Mucosa of descending colon (tissue), 3 donors: Measurements from ENCODE around the gene FGF1. TPM values are rescaled to one million over a fixed set of nuclear protein-coding genes. Genes with fewer than 3 reads are reported as not detected.

Experiments
- ATAC-seq: fragments of 200-7000 bp; cut with Tn5 transposase; one replicate; pipeline ENCODE4 v1.9.1; 2020; ENCODE audit warnings: mild to moderate bottlenecking, moderate library complexity
- DNase-seq, 3 donors: peaks; one replicate each; pipeline ENCODE4 v3.0.0-alpha.2; 2020
- H3K36me3 ChIP-seq: fragments of 200-600 bp; one replicate; pipeline ENCODE4 v1.8.0; 2021; ENCODE audit warnings: low read depth, mild to moderate bottlenecking
- H3K4me1 ChIP-seq: fragments of 200-600 bp; one replicate; pipeline ENCODE4 v1.8.0; 2021; ENCODE audit warnings: low read depth, mild to moderate bottlenecking
- H3K4me3 ChIP-seq: fragments of 200-600 bp; one replicate; pipeline ENCODE4 v1.8.0; 2021; ENCODE audit warnings: mild to moderate bottlenecking
- H3K9me3 ChIP-seq: fragments of 200-600 bp; one replicate; pipeline ENCODE4 v1.8.0; 2021; ENCODE audit warnings: mild to moderate bottlenecking
- intact Hi-C, 2 donors: fragments of 100-400 bp; cut with DNase I in 1 of 2; cut with micrococcal nuclease in 1 of 2; formaldehyde crosslinking; loops; one replicate each; pipeline versions ENCODE4 v1.11.0 to v1.11.1; 2022; cut with DNase I, micrococcal nuclease
- total RNA-seq, 3 donors: library from RNA; stranded (reverse); fragmentation: NEBNext Ultra II Directional in 2 of 3; extraction: Animal tissue kit (Norgen Biotek cat#: 25700) in 2 of 3; gene quantifications; one replicate each; pipeline versions ENCODE4 v1.2.1 to v1.2.4, GENCODE V29; 2021 to 2023
- TF ChIP-seq, protein P1 (sequence below): fragments of 200-600 bp; IDR thresholded peaks from one replicate; pipeline ENCODE4 v1.8.0; 2022; ENCODE audit warnings: antibody characterized with exemption, mild to moderate bottlenecking
- donor health status: DM: no; HTN: no; CAD: no; lungs with moderate emphysema.
- donor health status: DM: no; HTN: no; CAD: no.
- donor health status: DM: no; HTN: yes; CAD: no.

The FGF1 gene
- total RNA-seq, 3 donors from 2014 or later = 0.31 to 3.5 (median 0.35) TPM

DNA sequence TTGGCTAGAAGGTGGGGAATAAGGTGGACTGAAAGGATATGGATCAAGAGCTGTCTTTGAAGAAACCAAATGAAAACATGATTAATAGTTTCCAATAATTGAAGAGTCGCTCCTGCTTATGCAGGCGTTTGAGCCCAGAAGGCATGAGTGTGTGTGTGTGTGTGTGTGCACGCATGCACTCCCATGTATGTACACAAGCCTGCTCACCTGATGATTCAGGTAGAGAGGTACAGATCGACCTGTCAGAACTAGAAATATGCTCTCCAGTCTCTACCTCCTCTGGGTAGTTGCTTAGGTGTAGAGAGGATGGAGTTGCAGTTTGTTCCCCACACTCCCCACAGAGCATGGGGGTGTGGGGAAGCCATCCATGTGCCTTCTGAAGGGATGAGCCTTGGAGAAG, 1.1 kb upstream of the FGF1 start:
- H3K4me3 ChIP-seq = no peak overlapping the region
- no peaks in the 10 kb centered on the region for H3K36me3 ChIP-seq
- H3K4me1 ChIP-seq = no peaks in the 10 kb centered on the region
- TF ChIP-seq, protein P1, sequence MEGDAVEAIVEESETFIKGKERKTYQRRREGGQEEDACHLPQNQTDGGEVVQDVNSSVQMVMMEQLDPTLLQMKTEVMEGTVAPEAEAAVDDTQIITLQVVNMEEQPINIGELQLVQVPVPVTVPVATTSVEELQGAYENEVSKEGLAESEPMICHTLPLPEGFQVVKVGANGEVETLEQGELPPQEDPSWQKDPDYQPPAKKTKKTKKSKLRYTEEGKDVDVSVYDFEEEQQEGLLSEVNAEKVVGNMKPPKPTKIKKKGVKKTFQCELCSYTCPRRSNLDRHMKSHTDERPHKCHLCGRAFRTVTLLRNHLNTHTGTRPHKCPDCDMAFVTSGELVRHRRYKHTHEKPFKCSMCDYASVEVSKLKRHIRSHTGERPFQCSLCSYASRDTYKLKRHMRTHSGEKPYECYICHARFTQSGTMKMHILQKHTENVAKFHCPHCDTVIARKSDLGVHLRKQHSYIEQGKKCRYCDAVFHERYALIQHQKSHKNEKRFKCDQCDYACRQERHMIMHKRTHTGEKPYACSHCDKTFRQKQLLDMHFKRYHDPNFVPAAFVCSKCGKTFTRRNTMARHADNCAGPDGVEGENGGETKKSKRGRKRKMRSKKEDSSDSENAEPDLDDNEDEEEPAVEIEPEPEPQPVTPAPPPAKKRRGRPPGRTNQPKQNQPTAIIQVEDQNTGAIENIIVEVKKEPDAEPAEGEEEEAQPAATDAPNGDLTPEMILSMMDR = no peak
- no peaks in the 10 kb centered on the region for H3K9me3 ChIP-seq
- intact Hi-C loops = no loop called here
- ATAC-seq (no peak), DNase-seq (no peak)

- DNase-seq (no peak), ATAC-seq (no peak)
- intact Hi-C loops = no loop called here
- Histone ChIP-seq H3K36me3 (no peaks in the 10 kb centered on the region), H3K9me3 (no peaks in the 10 kb centered on the region), H3K4me3 (no peak overlapping the region), H3K4me1 (no peaks in the 10 kb centered on the region)
- TF ChIP-seq, protein P1 = no peak
These were observed 382 bp upstream of the FGF1 start for GRCh38 chr5:142686210-142686734.

DNA sequence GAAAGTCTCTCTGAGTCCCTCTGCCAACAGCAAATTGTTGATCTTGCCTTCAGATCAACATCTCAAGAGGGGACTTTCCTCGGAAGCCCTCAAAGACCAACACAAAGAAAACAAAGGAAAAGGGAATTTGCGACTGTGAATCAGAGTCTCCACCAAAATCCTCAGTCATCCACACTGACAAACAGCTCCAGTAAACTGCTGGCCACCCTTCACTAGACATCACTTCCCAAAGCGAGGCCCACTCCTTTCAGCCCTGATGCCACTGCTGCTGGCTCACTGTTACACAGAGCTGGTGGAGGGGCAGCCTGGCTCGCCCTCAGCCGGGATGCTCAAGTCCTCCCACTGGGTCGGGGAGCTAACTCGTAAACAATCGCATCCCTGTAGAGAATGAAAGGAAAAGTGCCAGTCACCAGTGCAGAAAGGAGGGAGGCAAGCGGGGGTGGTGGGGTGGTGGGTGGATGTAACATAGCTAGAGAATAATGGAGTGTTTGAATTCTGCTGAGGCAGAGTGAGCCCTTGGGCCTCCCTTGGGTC, 1.3 kb downstream of the FGF1 start:
- intact Hi-C loops = no loop called here
- Histone ChIP-seq H3K36me3 (no peaks in the 10 kb centered on the region), H3K4me1 (peaks cover 3% of the 10 kb centered on the region), H3K9me3 (no peaks in the 10 kb centered on the region), H3K4me3 (no peak overlapping the region)
- no peak for ATAC-seq
- DNase-seq = no peak
- TF ChIP-seq, protein P1 = no peak

DNA sequence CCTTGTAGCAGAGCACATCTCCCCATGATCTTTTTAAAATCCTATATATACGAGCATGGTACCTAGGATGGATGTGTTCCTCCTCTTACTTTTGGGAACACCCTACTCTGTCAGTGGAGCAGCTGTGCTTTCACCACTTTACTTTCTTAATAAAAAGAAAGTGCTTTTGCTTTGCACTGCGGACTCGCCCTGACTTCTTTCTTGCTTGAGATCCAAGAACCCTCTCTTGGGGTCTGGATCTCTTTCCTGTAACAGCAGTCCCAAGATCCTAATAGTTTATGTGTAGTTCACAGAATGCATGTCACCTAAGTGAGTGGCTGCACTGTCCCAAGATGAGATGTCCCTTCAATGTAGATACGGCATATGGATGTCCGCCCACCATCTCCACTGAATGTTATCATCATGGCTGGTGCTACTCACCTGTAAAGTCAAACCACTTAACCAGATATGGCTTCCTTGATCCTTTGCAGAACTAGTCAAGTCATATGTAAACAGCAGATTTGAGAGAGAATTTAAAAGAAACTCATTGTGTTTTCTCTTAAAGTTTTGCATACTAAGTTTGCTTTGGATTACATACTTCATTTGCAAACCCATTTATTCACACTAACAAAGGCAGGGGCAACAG, 1.9 kb downstream of the FGF1 start:
- ATAC-seq (no peak), DNase-seq (no peak)
- Histone ChIP-seq H3K4me3 (no peak overlapping the region), H3K4me1 (peaks cover 3% of the 10 kb centered on the region), H3K36me3 (no peaks in the 10 kb centered on the region), H3K9me3 (no peaks in the 10 kb centered on the region)
- intact Hi-C loops = no loop called here
- TF ChIP-seq, protein P1 = no peak

- no peak for ATAC-seq
- H3K36me3 ChIP-seq = no peaks in the 10 kb centered on the region
- TF ChIP-seq, protein P1 = no peak
These were observed 2.8 kb downstream of the FGF1 start for GRCh38 chr5:142683116-142683515.

More at GRCh38 chr5:142683116-142683515, 2.8 kb downstream of the FGF1 start:
- intact Hi-C loops = no loop called here
- Histone ChIP-seq H3K4me1 (peaks cover 3% of the 10 kb centered on the region), H3K9me3 (no peaks in the 10 kb centered on the region), H3K4me3 (no peak overlapping the region)
- DNase-seq = no peak
